Thoracic aorta (tissue), 2 donors: ENCODE data around the gene STAT4. TPM values are rescaled to one million over a fixed set of nuclear protein-coding genes. Genes with fewer than 3 reads are reported as not detected.

Experiments used
- ATAC-seq: fragments of 150-250 bp; one replicate; pipeline ENCODE4 v1.8.0; 2017; ENCODE audit warnings: low read depth; ENCODE audit not compliant: insufficient number of reproducible peaks, low FRiP score
- DNase-seq: peaks from one replicate; pipeline ENCODE4 v3.0.0-alpha.2; 2020; ENCODE audit warnings: low spot score
- H3K27ac ChIP-seq, 2 donors: fragments of 200-600 bp; sonication (generic); 1 replicate in 1 of 2; 2 replicates in 1 of 2; pipeline ENCODE4 v1.5.1; 2016; ENCODE audit warnings: mild to moderate bottlenecking in 2 of 2, moderate library complexity in 2 of 2
- H3K27me3 ChIP-seq: fragments of 200-600 bp; sonication (generic); replicated peaks from 2 replicates; pipeline ENCODE4 v1.6.0; 2016; ENCODE audit warnings: mild to moderate bottlenecking; ENCODE audit not compliant: insufficient read depth
- H3K36me3 ChIP-seq: fragments of 200-600 bp; sonication (generic); one replicate; pipeline ENCODE4 v1.5.1; 2016
- H3K4me1 ChIP-seq, 2 donors: fragments of 200-600 bp; sonication (generic); 1 replicate in 1 of 2; 2 replicates in 1 of 2; pipeline versions ENCODE4 v1.5.1 to v1.6.0; 2016; ENCODE audit warnings: low read depth in 2 of 2, mild to moderate bottlenecking in 1 of 2; ENCODE audit not compliant: control insufficient read depth in 1 of 2
- H3K4me3 ChIP-seq: fragments of 200-600 bp; sonication (generic); 2 replicates; pipeline ENCODE4 v1.5.1; 2016; ENCODE audit warnings: mild to moderate bottlenecking
- H3K9me3 ChIP-seq: fragments of 200-600 bp; sonication (generic); 2 replicates; pipeline ENCODE4 v1.5.1; 2016
- CTCF ChIP-seq: fragments of 200-600 bp; sonication (generic); IDR thresholded peaks from one replicate; pipeline ENCODE4 v1.5.1; 2019; ENCODE audit warnings: antibody characterized with exemption
- total RNA-seq, 2 donors: library from RNA; depleted of rRNA; stranded (reverse); fragments of >200 nt; gene quantifications; one replicate each; pipeline versions ENCODE4 v1.1.0 to v1.2.3, GENCODE V29; 2016

The STAT4 gene
- total RNA-seq, 2 donors from 2014 or later: 2.7 to 6.6 TPM

GRCh38 chr2:191173206-191173605 lies 22.4 kb upstream of the STAT4 start:
- H3K36me3 ChIP-seq: no peaks in the 10 kb centered on the region
- H3K4me3 ChIP-seq: no peak overlapping the region
- ATAC-seq (no peak), DNase-seq (no peak)
- no peak for TF ChIP-seq CTCF
- no peaks in the 10 kb centered on the region for H3K27me3 ChIP-seq
- H3K27ac ChIP-seq: no peak overlapping the region
- no peaks in the 10 kb centered on the region for H3K9me3 ChIP-seq
- peaks cover 5 to 21% of the 10 kb centered on the region in 2 donors for H3K4me1 ChIP-seq

GRCh38 chr2:191171708-191172355 lies 21.0 kb upstream of the STAT4 start:
- ATAC-seq: no peak
- H3K27ac ChIP-seq: no peak overlapping the region

GRCh38 chr2:191171286-191171685 lies 20.5 kb upstream of the STAT4 start:
- Histone ChIP-seq H3K27ac (no peak overlapping the region), H3K9me3 (no peaks in the 10 kb centered on the region), H3K4me1 (peaks cover 19 to 39% of the 10 kb centered on the region in 2 donors), H3K27me3 (no peaks in the 10 kb centered on the region), H3K4me3 (no peak overlapping the region), H3K36me3 (no peaks in the 10 kb centered on the region)
- DNase-seq (no peak), ATAC-seq (no peak)
- TF ChIP-seq CTCF: no peak

More at GRCh38 chr2:191171708-191172355, 21.0 kb upstream of the STAT4 start:
- Histone ChIP-seq H3K36me3 (no peaks in the 10 kb centered on the region), H3K4me1 (peaks cover 14 to 34% of the 10 kb centered on the region in 2 donors), H3K4me3 (no peak overlapping the region), H3K27me3 (no peaks in the 10 kb centered on the region), H3K9me3 (no peaks in the 10 kb centered on the region)
- TF ChIP-seq CTCF: no peak
- no peak for DNase-seq

GRCh38 chr2:191170773-191171172 lies 20.0 kb upstream of the STAT4 start:
- no peak for ATAC-seq
- H3K27me3 ChIP-seq: no peaks in the 10 kb centered on the region

GRCh38 chr2:191170301-191170636 lies 19.5 kb upstream of the STAT4 start:
- DNase-seq: no peak
- no peaks in the 10 kb centered on the region for H3K27me3 ChIP-seq
- ATAC-seq: no peak
- H3K4me1 ChIP-seq: peaks cover 24 to 49% of the 10 kb centered on the region in 2 donors
- H3K36me3 ChIP-seq: no peaks in the 10 kb centered on the region
- no peaks in the 10 kb centered on the region for H3K9me3 ChIP-seq
- no peak for TF ChIP-seq CTCF
- no peak overlapping the region for H3K4me3 ChIP-seq
- H3K27ac ChIP-seq: no peak overlapping the region

More at GRCh38 chr2:191170773-191171172, 20.0 kb upstream of the STAT4 start:
- no peak for DNase-seq
- Histone ChIP-seq H3K36me3 (no peaks in the 10 kb centered on the region), H3K4me1 (peaks cover 24 to 44% of the 10 kb centered on the region in 2 donors), H3K27ac (no peak overlapping the region), H3K9me3 (no peaks in the 10 kb centered on the region), H3K4me3 (no peak overlapping the region)
- no peak for TF ChIP-seq CTCF
